GM12872 (cell line): ENCODE results near the gene LEMD2.
A peak's percentile ranks its signal among the peaks of the same experiment; 100 is the strongest.

Experiments used
- TF ChIP-seq, protein P1 (sequence below): IDR thresholded peaks from 3 replicates; pipeline ENCODE4 v1.5.1; 2011; ENCODE audit warnings: low read depth, mild to moderate bottlenecking, low read length, moderate library complexity; ENCODE audit not compliant: insufficient read depth

The LEMD2 gene

GRCh38 chr6:33822575-33823395, 33.9 kb upstream of the LEMD2 start:
- TF ChIP-seq, protein P1, sequence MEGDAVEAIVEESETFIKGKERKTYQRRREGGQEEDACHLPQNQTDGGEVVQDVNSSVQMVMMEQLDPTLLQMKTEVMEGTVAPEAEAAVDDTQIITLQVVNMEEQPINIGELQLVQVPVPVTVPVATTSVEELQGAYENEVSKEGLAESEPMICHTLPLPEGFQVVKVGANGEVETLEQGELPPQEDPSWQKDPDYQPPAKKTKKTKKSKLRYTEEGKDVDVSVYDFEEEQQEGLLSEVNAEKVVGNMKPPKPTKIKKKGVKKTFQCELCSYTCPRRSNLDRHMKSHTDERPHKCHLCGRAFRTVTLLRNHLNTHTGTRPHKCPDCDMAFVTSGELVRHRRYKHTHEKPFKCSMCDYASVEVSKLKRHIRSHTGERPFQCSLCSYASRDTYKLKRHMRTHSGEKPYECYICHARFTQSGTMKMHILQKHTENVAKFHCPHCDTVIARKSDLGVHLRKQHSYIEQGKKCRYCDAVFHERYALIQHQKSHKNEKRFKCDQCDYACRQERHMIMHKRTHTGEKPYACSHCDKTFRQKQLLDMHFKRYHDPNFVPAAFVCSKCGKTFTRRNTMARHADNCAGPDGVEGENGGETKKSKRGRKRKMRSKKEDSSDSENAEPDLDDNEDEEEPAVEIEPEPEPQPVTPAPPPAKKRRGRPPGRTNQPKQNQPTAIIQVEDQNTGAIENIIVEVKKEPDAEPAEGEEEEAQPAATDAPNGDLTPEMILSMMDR = peak; percentile 31; the same call in 1 of the 3 replicates

DNA sequence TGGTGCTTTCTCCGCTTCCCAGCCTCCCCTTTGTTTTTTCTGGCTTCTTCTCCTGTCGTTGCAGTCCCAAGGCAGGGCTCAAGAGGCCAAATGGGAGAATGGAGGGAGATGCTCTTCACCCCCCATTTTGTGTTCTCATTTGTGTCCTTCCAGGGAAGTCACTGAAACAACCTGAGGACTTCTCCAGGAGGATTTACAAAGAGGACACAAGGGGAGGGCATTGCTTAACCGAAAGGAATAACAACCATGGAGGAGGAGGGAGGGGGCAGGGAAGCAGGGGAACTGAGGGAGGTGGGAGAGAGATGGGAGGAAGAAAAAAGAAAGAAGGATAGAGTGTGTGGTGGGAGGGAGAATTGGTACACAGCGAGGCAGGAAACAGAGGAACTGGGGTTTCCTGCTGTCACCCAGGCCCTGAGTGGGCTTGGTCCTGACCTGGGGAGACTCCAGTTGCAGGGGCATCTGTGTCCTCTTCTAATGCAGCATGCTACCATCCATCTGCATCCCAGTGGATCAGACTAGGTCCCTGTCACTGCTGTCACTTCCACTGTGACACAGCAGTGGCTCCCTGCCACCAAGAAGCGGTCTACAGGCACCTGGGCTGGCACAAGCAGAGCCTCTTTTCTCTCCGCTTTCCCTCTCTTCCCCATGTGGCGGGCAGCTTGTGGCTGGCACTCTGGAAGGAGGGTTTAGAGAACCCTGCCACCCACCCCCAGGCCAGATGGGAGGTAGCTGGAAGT, 32.0 kb upstream of the LEMD2 start:
- TF ChIP-seq, protein P1 = no peak

DNA sequence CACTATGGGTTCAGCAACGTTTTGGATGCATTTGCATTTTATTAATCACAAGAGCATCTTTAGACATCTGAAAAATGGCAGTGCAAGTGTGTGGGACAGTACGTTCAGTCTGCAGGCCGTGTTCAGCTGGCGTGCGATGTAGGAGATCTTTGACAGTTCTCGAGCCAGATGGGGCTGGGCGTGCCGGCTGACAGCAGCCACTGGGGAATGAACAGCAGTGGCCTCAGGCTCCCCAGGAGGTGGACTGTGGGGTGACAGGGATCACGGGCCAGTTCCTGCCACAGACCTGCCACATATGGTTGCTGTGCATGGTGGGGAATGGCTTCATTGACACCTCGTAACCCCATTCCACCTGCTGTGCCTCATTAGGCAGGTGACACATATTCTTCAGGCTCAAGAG, 31.3 kb upstream of the LEMD2 start:
- TF ChIP-seq, protein P1 = no peak

GRCh38 chr6:33819021-33819420, 30.1 kb upstream of the LEMD2 start:
- TF ChIP-seq, protein P1 = no peak

DNA sequence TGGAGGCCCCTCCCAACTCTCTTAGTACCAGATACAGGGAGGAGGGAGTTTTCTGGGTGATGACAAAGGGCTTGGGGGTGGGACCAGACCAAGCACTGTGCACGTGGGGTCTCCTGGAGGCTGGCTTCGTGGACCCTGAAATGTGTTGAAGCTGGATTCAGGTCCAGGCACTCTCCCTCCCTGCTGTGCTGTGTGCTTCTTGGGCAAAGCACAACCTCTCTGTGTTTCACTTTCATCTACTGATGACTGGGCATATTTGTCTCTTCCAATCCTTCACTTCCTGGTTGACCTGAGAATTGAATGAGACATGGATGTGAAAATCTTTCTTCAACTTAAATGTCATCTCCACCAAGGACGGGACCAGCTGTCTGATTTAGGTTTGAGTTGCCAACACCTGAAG, 29.4 kb upstream of the LEMD2 start:
- TF ChIP-seq, protein P1 = no peak

GRCh38 chr6:33817489-33817888, 28.6 kb upstream of the LEMD2 start:
- TF ChIP-seq, protein P1 = no peak

- TF ChIP-seq, protein P1 = no peak
Measured at GRCh38 chr6:33816911-33817310, 28.0 kb upstream of the LEMD2 start.
